GM23248 (cell line): Measurements from ENCODE around the gene ETS1.

Experiments
- EZH2 ChIP-seq: fragments of 200-600 bp; sonication (generic); IDR thresholded peaks from 2 replicates; pipeline ENCODE4 v1.6.1; 2018; ENCODE audit warnings: antibody characterized with exemption, mild to moderate bottlenecking; ENCODE audit not compliant: insufficient read depth, poor library complexity, severe bottlenecking
- EZH2phosphoT487 ChIP-seq: fragments of 200-600 bp; sonication (generic); IDR thresholded peaks from 2 replicates; pipeline ENCODE4 v1.6.1; 2018; ENCODE audit warnings: antibody characterized with exemption, moderate library complexity, mild to moderate bottlenecking, low read depth; ENCODE audit not compliant: insufficient read depth

DNA sequence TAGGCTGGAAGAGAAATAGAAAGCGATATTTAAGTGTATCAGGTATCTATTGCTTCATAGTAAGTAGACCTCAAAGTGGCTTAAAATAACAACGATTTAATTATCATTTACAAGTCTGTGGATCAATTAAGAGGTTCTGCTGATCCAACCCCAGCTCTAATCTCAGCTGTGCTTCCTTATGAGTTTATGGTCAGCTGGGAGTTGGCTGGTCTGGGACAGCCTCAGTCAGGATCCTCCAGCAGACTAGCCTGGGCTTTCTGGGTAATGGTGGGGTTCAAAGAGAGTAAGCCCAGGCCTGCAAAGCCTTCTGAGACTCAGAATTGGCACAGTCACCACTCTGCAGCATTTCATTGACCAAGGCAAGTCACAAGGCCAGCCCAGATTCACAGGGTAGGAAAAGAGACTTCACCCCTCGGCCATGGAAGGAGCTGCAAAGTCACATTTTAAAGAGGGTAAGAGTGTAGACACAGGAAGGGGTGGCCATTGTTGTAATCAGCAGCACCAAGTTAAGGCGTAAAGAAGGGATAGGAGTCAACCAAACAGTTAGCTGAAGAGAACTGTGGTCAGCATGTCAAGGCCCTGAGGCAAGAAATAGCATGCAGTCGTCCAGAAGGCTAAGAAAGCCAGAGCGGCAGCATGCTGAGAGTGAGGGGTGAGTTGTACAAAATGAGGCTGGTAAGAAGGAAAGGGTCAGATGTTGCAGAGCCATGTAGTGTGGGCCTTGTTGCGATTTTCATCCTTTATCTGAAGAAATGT is 168.2 kb downstream of the ETS1 start:
- TF ChIP-seq EZH2 (no peak), EZH2phosphoT487 (no peak)
